Sigmoid colon (tissue), 7 donors: ENCODE data around the gene TRIM40. TPM values are rescaled to one million over a fixed set of nuclear protein-coding genes. Genes with fewer than 3 reads are reported as not detected.

Experiments
- DNase-seq: peaks from one replicate; pipeline ENCODE4 v3.0.0-alpha.2; 2019
- H3K27ac ChIP-seq, 4 donors: fragments of 200-600 bp; sonication (generic); one replicate each; pipeline ENCODE4 v1.5.1; 2016 to 2019; ENCODE audit warnings: mild to moderate bottlenecking in 1 of 4
- H3K27me3 ChIP-seq, 3 donors: fragments of 200-600 bp; sonication (generic); one replicate each; pipeline ENCODE4 v1.5.1; 2019; ENCODE audit warnings: mild to moderate bottlenecking in 1 of 3
- H3K36me3 ChIP-seq, 4 donors: fragments of 200-600 bp; sonication (generic); one replicate each; pipeline ENCODE4 v1.5.1; 2016 to 2019
- H3K4me1 ChIP-seq, 4 donors: fragments of 200-600 bp; sonication (generic); one replicate each; pipeline ENCODE4 v1.5.1; 2017 to 2019
- H3K4me3 ChIP-seq, 4 donors: fragments of 200-600 bp; sonication (generic); one replicate each; pipeline ENCODE4 v1.5.1; 2017 to 2019; ENCODE audit warnings: mild to moderate bottlenecking in 2 of 4, moderate library complexity in 1 of 4
- H3K9me3 ChIP-seq, 4 donors: fragments of 200-600 bp in 3 of 4; sonication (generic) in 3 of 4; one replicate each; pipeline versions ENCODE4 v1.5.1 to v1.6.1; 2013 to 2019
- EP300 ChIP-seq, 4 donors: sonication (generic); formaldehyde crosslinking; IDR thresholded peaks; one replicate each; pipeline ENCODE4 v1.6.1; 2017; ENCODE audit warnings: antibody characterized with exemption in 4 of 4
- POLR2A ChIP-seq, 2 donors: fragments of 450-650 bp; IDR thresholded peaks; one replicate each; pipeline ENCODE4 v1.6.1; 2016; ENCODE audit warnings: antibody characterized with exemption in 2 of 2, mild to moderate bottlenecking in 2 of 2, moderate library complexity in 2 of 2
- POLR2AphosphoS5 ChIP-seq, 4 donors: sonication (generic); formaldehyde crosslinking; IDR thresholded peaks; one replicate each; pipeline ENCODE4 v1.6.1; 2017; ENCODE audit warnings: antibody characterized with exemption in 4 of 4
- WGBS, 2 donors: extraction: QIAGEN DNeasy Blood & Tissue Kit; methylation state at CpG; one replicate each; pipeline ENCODE4 v1.1.7; 2013; 5-methylcytosine and 5-hydroxymethylcytosine counted together
- intact Hi-C: fragments of 100-400 bp; cut with DNase I; formaldehyde crosslinking; loops from one replicate; pipeline ENCODE4 v1.15.1; 2023
- polyA plus RNA-seq, 3 donors: library from polyadenylated mRNA; stranded (reverse); fragments of 200-250 nt; gene quantifications; one replicate each; pipeline ENCODE4 v1.2.3, GENCODE V29; 2013
- total RNA-seq, 4 donors: library from RNA; depleted of rRNA; stranded (reverse); fragments of >200 nt; gene quantifications; one replicate each; pipeline ENCODE4 v1.1.0, GENCODE V29; 2016
- TF ChIP-seq, protein P1 (sequence below), 4 experiments: fragments of 450-650 bp in 3 of 4; fragments of 200-600 bp in 1 of 4; IDR thresholded peaks; one replicate each; pipeline ENCODE4 v1.5.1; 2016 to 2019; ENCODE audit warnings: antibody characterized with exemption in 4 of 4, mild to moderate bottlenecking in 3 of 4, moderate library complexity in 2 of 4
- donor health status: healthy with polysubstance abuse.
- donor health status: Bipolar disorder and iron deficiency.
- donor health status: healthy.

TRIM40 gene
- total and polyA plus RNA-seq, 7 donors, result 6.6 to 23.8 (median 18.9) TPM; not detected in 4

DNA sequence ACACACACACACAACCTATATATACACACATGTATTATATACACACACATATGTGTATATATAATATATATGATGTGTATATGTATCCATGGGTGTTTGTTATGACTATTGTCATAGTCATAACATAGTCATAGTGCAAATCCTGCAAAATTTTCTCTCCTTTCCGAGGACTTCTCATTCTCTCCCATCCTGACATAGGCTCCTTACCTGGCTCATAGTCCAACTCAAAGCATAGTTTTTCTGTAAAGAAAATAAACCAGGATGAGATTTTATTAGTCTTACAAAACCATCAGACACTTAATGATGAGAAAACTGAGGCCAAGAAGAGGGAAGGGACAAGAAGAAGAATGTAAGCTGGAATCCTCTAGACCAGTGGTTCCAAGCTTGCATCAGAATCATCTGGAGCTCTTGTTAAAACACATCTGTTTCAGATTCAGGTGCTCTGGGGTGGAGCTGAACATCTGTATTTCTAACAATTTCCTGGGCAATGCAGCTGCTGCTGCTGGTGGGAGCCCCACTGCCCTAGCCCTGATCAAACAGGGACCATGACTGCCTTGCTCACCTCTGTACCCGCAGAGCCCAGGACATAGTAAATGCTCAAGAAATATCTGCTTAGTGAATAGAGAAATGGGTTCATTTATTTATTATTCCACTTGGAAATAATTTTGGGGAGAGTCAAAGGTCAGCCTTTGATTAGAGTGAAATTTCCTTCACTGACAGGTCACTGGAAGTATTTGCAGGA lies 19.8 kb downstream of the TRIM40 start:
- intact Hi-C loops, result no loop called here
- DNase-seq, result no peak
- H3K4me3 ChIP-seq, result no peak overlapping the region
- peaks cover 0 to 18% (median 5%) of the 10 kb centered on the region in 3 donors for H3K27me3 ChIP-seq
- no peak for TF ChIP-seq POLR2A (IDR thresholded peaks at IDR 0.05)
- TF ChIP-seq POLR2AphosphoS5 (IDR thresholded peaks at IDR 0.05), result no peak
- TF ChIP-seq EP300 (IDR thresholded peaks at IDR 0.05), result no peak
- TF ChIP-seq, protein P1, sequence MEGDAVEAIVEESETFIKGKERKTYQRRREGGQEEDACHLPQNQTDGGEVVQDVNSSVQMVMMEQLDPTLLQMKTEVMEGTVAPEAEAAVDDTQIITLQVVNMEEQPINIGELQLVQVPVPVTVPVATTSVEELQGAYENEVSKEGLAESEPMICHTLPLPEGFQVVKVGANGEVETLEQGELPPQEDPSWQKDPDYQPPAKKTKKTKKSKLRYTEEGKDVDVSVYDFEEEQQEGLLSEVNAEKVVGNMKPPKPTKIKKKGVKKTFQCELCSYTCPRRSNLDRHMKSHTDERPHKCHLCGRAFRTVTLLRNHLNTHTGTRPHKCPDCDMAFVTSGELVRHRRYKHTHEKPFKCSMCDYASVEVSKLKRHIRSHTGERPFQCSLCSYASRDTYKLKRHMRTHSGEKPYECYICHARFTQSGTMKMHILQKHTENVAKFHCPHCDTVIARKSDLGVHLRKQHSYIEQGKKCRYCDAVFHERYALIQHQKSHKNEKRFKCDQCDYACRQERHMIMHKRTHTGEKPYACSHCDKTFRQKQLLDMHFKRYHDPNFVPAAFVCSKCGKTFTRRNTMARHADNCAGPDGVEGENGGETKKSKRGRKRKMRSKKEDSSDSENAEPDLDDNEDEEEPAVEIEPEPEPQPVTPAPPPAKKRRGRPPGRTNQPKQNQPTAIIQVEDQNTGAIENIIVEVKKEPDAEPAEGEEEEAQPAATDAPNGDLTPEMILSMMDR (IDR thresholded peaks at IDR 0.05), result no peak
- H3K9me3 ChIP-seq, result no peaks in the 10 kb centered on the region
- WGBS, 2 donors, result 42 to 80% methylated on average over 2 of the region's 2 CpGs
- H3K27ac ChIP-seq, result no peak overlapping the region
- no peaks in the 10 kb centered on the region for H3K4me1 ChIP-seq
- no peaks in the 10 kb centered on the region for H3K36me3 ChIP-seq

DNA sequence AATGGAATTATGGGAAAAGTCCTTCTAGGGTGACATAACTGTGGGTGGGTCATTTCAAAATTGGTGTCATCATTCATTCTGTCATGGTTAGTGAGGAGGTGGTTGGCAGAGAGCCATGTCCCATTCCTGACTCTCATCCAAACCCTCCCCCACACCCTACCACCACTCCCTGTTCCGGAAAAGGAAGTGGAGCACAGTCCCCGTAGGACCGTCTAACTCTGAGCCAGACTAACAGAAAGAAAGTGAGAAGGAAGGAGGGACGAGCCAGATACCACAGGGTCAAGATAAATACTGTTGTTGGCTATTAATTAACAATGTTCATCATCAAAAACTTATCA lies 20.3 kb downstream of the TRIM40 start:
- Histone ChIP-seq H3K4me3 (no peak overlapping the region), H3K27me3 (peaks cover 0 to 18% (median 5%) of the 10 kb centered on the region in 3 donors), H3K36me3 (no peaks in the 10 kb centered on the region), H3K4me1 (no peaks in the 10 kb centered on the region), H3K9me3 (no peaks in the 10 kb centered on the region), H3K27ac (no peak overlapping the region)
- no peak for DNase-seq
- TF ChIP-seq POLR2A (IDR thresholded peaks at IDR 0.05) (no peak), POLR2AphosphoS5 (IDR thresholded peaks at IDR 0.05) (no peak), EP300 (IDR thresholded peaks at IDR 0.05) (no peak)
- TF ChIP-seq, protein P1 (IDR thresholded peaks at IDR 0.05), result no peak
- 9 to 35% methylated on average over 4 of the region's 4 CpGs for WGBS, 2 donors
- intact Hi-C loops, result no loop called here

DNA sequence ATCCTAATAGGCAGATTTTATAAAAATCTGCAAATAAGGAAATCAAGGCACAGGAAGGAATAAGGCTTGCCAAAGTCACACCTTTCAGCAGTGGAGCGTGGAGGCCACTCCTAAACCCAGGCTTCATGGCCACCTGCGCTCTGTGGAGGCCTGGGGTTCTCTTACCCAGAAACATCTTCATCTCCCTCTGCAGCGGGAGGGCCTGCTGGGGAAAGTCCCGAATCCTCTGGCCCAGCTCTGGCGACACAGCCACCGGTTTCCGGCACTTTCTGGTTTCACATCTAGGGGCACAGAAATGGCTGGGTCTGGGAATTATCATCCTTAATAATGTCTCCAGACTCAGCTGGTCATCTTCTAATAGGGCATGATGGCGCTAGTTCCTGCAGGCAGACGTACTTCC lies 20.8 kb downstream of the TRIM40 start:
- Histone ChIP-seq H3K9me3 (no peaks in the 10 kb centered on the region), H3K4me1 (no peaks in the 10 kb centered on the region), H3K4me3 (no peak overlapping the region), H3K27ac (no peak overlapping the region), H3K27me3 (peaks cover 0 to 18% (median 5%) of the 10 kb centered on the region in 3 donors), H3K36me3 (no peaks in the 10 kb centered on the region)
- 83 to 90% methylated on average over 9 of the region's 9 CpGs for WGBS, 2 donors
- no peak for DNase-seq
- TF ChIP-seq POLR2A (IDR thresholded peaks at IDR 0.05) (no peak), EP300 (IDR thresholded peaks at IDR 0.05) (no peak), POLR2AphosphoS5 (IDR thresholded peaks at IDR 0.05) (no peak)
- TF ChIP-seq, protein P1 (IDR thresholded peaks at IDR 0.05), result no peak
- intact Hi-C loops, result no loop called here

DNA sequence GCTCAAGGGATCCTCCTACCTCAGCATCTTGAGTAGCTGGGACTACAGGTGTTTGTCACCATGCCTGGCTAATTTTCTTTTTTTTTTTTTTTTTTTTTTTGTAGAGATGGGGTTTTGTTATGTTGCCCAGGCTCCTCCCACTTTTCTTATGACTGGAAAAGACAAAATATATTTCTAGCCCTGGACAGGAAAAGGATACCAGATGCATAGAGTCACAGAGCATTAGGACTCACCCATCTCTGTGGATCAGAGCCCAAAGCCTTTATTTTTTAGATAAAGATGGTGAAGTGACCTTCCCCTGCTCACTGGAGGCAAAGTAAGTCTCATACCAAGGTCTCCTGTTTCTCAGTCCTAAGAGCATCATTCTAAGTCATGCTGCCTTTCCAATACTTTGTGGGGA lies 21.6 kb downstream of the TRIM40 start:
- H3K27me3 ChIP-seq, result peaks cover 0 to 18% (median 5%) of the 10 kb centered on the region in 3 donors
- no peak overlapping the region for H3K27ac ChIP-seq
- H3K36me3 ChIP-seq, result no peaks in the 10 kb centered on the region
- DNase-seq, result no peak
- intact Hi-C loops, result no loop called here
- H3K4me1 ChIP-seq, result no peaks in the 10 kb centered on the region
- no peak for TF ChIP-seq POLR2AphosphoS5 (IDR thresholded peaks at IDR 0.05)
- TF ChIP-seq, protein P1 (IDR thresholded peaks at IDR 0.05), result no peak
- no peak for TF ChIP-seq POLR2A (IDR thresholded peaks at IDR 0.05)
- TF ChIP-seq EP300 (IDR thresholded peaks at IDR 0.05), result no peak
- no peaks in the 10 kb centered on the region for H3K9me3 ChIP-seq
- no peak overlapping the region for H3K4me3 ChIP-seq

DNA sequence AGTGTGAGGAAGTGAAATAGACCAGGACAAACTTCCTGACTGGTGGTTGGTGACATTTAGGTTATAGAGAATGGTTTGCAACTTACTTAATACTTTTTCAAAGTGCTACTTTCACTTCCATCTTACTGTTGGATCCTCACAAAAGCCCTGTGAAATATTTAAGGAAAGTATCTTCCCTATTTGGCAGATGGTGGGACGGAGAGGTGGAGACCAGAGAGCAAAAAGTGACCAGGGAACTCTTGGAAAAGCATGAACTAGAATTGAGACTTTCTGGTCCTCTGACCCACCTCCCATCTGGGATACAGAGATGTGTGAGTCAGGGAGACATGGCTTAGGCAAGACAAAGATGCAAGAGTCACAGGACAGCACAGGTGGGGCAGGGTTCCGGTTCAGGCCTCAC lies 22.1 kb downstream of the TRIM40 start:
- 89 to 93% methylated on average over 2 of the region's 2 CpGs for WGBS, 2 donors
- H3K27ac ChIP-seq, result no peak overlapping the region
- intact Hi-C loops, result no loop called here
- DNase-seq, result no peak
- no peaks in the 10 kb centered on the region for H3K4me1 ChIP-seq
- H3K36me3 ChIP-seq, result no peaks in the 10 kb centered on the region
- peaks cover 0 to 18% (median 5%) of the 10 kb centered on the region in 3 donors for H3K27me3 ChIP-seq
- no peak overlapping the region for H3K4me3 ChIP-seq
- TF ChIP-seq POLR2AphosphoS5 (IDR thresholded peaks at IDR 0.05) (no peak), EP300 (IDR thresholded peaks at IDR 0.05) (no peak), POLR2A (IDR thresholded peaks at IDR 0.05) (no peak)
- TF ChIP-seq, protein P1 (IDR thresholded peaks at IDR 0.05), result no peak
- no peaks in the 10 kb centered on the region for H3K9me3 ChIP-seq
